ENCODE data around the gene MAPK10. TPM values are rescaled to one million over a fixed set of nuclear protein-coding genes. Genes with fewer than 3 reads are reported as not detected.

The MAPK10 gene
- total RNA-seq, 1 donor from 2014 or later = 2.2 TPM

GRCh38 chr4:86388252-86388651, 28.4 kb upstream of the MAPK10 start:
- DNase-seq (ENCODE audit: low read depth) = no peak
- no peak overlapping the region for H3K4me3 ChIP-seq (ENCODE audit: low read depth, low read length)
- no peak for TF ChIP-seq CTCF (conservative IDR thresholded peaks at IDR 0.05; ENCODE audit: low read depth, low read length)

GRCh38 chr4:86386817-86387415, 27.1 kb upstream of the MAPK10 start:
- H3K4me3 ChIP-seq (ENCODE audit: low read depth, low read length) = no peak overlapping the region
- no peak for TF ChIP-seq CTCF (conservative IDR thresholded peaks at IDR 0.05; ENCODE audit: low read depth, low read length)
- DNase-seq (ENCODE audit: low read depth) = no peak

GRCh38 chr4:86386201-86386600, 26.3 kb upstream of the MAPK10 start:
- DNase-seq (ENCODE audit: low read depth) = no peak
- TF ChIP-seq CTCF (conservative IDR thresholded peaks at IDR 0.05; ENCODE audit: low read depth, low read length) = no peak
- no peak overlapping the region for H3K4me3 ChIP-seq (ENCODE audit: low read depth, low read length)

GRCh38 chr4:86381431-86381830, 21.6 kb upstream of the MAPK10 start:
- DNase-seq (ENCODE audit: low read depth) = no peak
- TF ChIP-seq CTCF (conservative IDR thresholded peaks at IDR 0.05; ENCODE audit: low read depth, low read length) = no peak
- no peak overlapping the region for H3K4me3 ChIP-seq (ENCODE audit: low read depth, low read length)

- DNase-seq (ENCODE audit: low read depth) = no peak
- no peak for TF ChIP-seq CTCF (conservative IDR thresholded peaks at IDR 0.05; ENCODE audit: low read depth, low read length)
- no peak overlapping the region for H3K4me3 ChIP-seq (ENCODE audit: low read depth, low read length)
Observed at GRCh38 chr4:86380181-86380724, 20.4 kb upstream of the MAPK10 start.

DNA sequence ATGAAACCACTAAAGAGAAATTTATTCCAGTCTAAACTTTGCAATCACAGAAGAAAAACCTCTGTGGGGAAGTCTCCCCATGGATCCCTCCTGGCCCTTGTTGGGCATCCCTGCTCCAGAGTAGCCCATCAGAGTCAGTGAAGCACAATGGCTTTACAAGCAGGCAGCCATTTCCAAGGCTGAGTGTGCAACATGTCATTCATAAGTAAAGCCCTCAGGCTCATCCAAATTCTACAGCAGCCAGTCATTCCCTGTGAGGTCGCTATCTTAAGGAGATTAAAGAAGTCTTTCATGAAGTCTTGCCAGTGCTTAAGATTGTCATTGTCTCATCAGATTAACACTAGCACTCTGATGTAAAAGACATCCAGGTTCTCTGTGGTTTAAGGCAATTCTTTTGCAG, 17.0 kb upstream of the MAPK10 start:
- no peak overlapping the region for H3K4me3 ChIP-seq (ENCODE audit: low read depth, low read length)
- no peak for TF ChIP-seq CTCF (conservative IDR thresholded peaks at IDR 0.05; ENCODE audit: low read depth, low read length)
- no peak for DNase-seq (ENCODE audit: low read depth)

- TF ChIP-seq CTCF (conservative IDR thresholded peaks at IDR 0.05; ENCODE audit: low read depth, low read length) = no peak
- H3K4me3 ChIP-seq (ENCODE audit: low read depth, low read length) = no peak overlapping the region
- no peak for DNase-seq (ENCODE audit: low read depth)
Observed at GRCh38 chr4:86368433-86368832, 8.6 kb upstream of the MAPK10 start.

All from epithelial cell of proximal tubule (primary cell).